Caco-2 (cell line): ENCODE data around the gene CCDC70. TPM values are rescaled to one million over a fixed set of nuclear protein-coding genes. Genes with fewer than 3 reads are reported as not detected.
A peak's percentile ranks its signal among the peaks of the same experiment; 100 is the strongest.

Source experiments
- BruUV-seq: library from RNA; stranded (reverse); fragments of 400-500 nt; replicated peaks from 2 replicates; lab custom pipeline; 2021; lab: Mats Ljungman, UMichigan
- CTCF ChIA-PET: fragments of 300-600 bp; sonication (Branson Sonifier 250); formaldehyde crosslinking; loops from one replicate; lab custom pipeline; 2022; ENCODE audit warnings: antibody characterized with exemption; lab: Charles Lee
- POLR2A ChIA-PET: fragments of 300-600 bp; sonication (Branson Sonifier 250); formaldehyde crosslinking; loops from one replicate; lab custom pipeline; 2022; ENCODE audit warnings: antibody characterized with exemption; lab: Charles Lee
- DNase-seq, 2 experiments: peaks; one replicate each; pipeline versions ENCODE4 v3.0.0 to v3.0.0-alpha.2; 2020 to 2022
- H3K27me3 ChIP-seq: replicated peaks from 2 replicates; pipeline ENCODE4 v1.6.0; 2011; ENCODE audit warnings: low read length; ENCODE audit not compliant: control insufficient read depth, insufficient read depth
- H3K36me3 ChIP-seq: 2 replicates; pipeline ENCODE4 v1.5.1; 2011; ENCODE audit warnings: low read length; ENCODE audit not compliant: control insufficient read depth, insufficient read depth
- H3K4me1 ChIP-seq: fragments of 250-450 bp; sonication (Bioruptor Pico); 2 replicates; pipeline ENCODE4 v1.5.1; 2020; ENCODE audit warnings: mild to moderate bottlenecking
- H3K4me3 ChIP-seq: 2 replicates; pipeline ENCODE4 v1.5.1; 2011; ENCODE audit warnings: low read depth, mild to moderate bottlenecking, control low read depth, low read length
- H3K9me3 ChIP-seq: fragments of 250-450 bp; sonication (Bioruptor Pico); 2 replicates; pipeline ENCODE4 v1.5.1; 2020; ENCODE audit warnings: mild to moderate bottlenecking, moderate library complexity
- H3K27ac Mint-ChIP-seq: one replicate; pipeline ENCODE4 v1.8.0; 2022; ENCODE audit warnings: mixed read lengths; ENCODE audit not compliant: unreplicated experiment
- H3K27me3 Mint-ChIP-seq: one replicate; pipeline ENCODE4 v1.8.0; 2022; ENCODE audit warnings: mixed read lengths; ENCODE audit not compliant: insufficient read depth, unreplicated experiment
- H3K36me3 Mint-ChIP-seq: one replicate; pipeline ENCODE4 v1.8.0; 2022; ENCODE audit warnings: mild to moderate bottlenecking, mixed read lengths; ENCODE audit not compliant: insufficient read depth, unreplicated experiment
- H3K4me1 Mint-ChIP-seq: one replicate; pipeline ENCODE4 v1.8.0; 2022; ENCODE audit warnings: low read depth, mixed read lengths; ENCODE audit not compliant: unreplicated experiment
- H3K4me3 Mint-ChIP-seq: one replicate; pipeline ENCODE4 v1.8.0; 2022; ENCODE audit warnings: mild to moderate bottlenecking, moderate library complexity, mixed read lengths; ENCODE audit not compliant: unreplicated experiment
- H3K9me3 Mint-ChIP-seq: one replicate; pipeline ENCODE4 v1.8.0; 2022; ENCODE audit warnings: mixed read lengths; ENCODE audit not compliant: unreplicated experiment
- CTCF ChIP-seq, 2 experiments: fragments of 200-600 bp in 1 of 2; IDR thresholded peaks; 1 replicate in 1 of 2; 2 replicates in 1 of 2; pipeline versions ENCODE4 v1.5.1 to v1.8.0; 2011 to 2022; ENCODE audit warnings: antibody characterized with exemption in 1 of 2, control low read depth in 1 of 2, inconsistent platforms in 1 of 2, low read depth in 1 of 2, low read length in 1 of 2, mild to moderate bottlenecking in 1 of 2, moderate library complexity in 1 of 2; ENCODE audit not compliant: insufficient read depth in 1 of 2, severe bottlenecking in 1 of 2, unreplicated experiment in 1 of 2
- intact Hi-C: fragments of 100-400 bp; cut with micrococcal nuclease; formaldehyde crosslinking; loops from one replicate; pipeline ENCODE4 v1.10.0; 2022; ENCODE audit not compliant: unreplicated experiment
- total RNA-seq: library from RNA; stranded (reverse); gene quantifications from 2 replicates; pipeline ENCODE4 v1.2.3, GENCODE V29; 2022

The CCDC70 gene
- total RNA-seq, 1 experiment from 2014 or later: not detected

GRCh38 chr13:51894239-51894638 is 32.5 kb downstream of the CCDC70 start:
- H3K4me1 ChIP-seq: no peaks in the 10 kb centered on the region
- H3K27ac Mint-ChIP-seq: no peak overlapping the region
- H3K27me3 ChIP-seq: no peaks in the 10 kb centered on the region
- intact Hi-C loops: no loop called here
- no peaks in the 10 kb centered on the region for H3K9me3 Mint-ChIP-seq
- H3K27me3 Mint-ChIP-seq: no peaks in the 10 kb centered on the region
- no peak for DNase-seq
- peaks cover 8% of the 10 kb centered on the region for H3K4me1 Mint-ChIP-seq
- no peak overlapping the region for H3K4me3 ChIP-seq
- no peak overlapping the region for H3K4me3 Mint-ChIP-seq
- CTCF ChIA-PET: interaction anchor here (3.4 kb wide), 1 partner anchor 234 kb away, joined by 34 read pairs; the partner anchor contains the start of gene NEK5
- no peaks in the 10 kb centered on the region for H3K9me3 ChIP-seq
- no peaks in the 10 kb centered on the region for H3K36me3 Mint-ChIP-seq
- POLR2A ChIA-PET: no interaction called here
- H3K36me3 ChIP-seq: no peaks in the 10 kb centered on the region
- no peak for TF ChIP-seq CTCF (IDR thresholded peaks at IDR 0.05; ENCODE audit: insufficient read depth in 1 of 2, low read depth in 1 of 2, low read length in 1 of 2, severe bottlenecking in 1 of 2, unreplicated experiment in 1 of 2)
- no TSS peak for BruUV-seq

- Mint-ChIP-seq H3K4me1 (peaks cover 8% of the 10 kb centered on the region), H3K36me3 (no peaks in the 10 kb centered on the region), H3K27me3 (no peaks in the 10 kb centered on the region), H3K27ac (no peak overlapping the region), H3K9me3 (no peaks in the 10 kb centered on the region), H3K4me3 (no peak overlapping the region)
- intact Hi-C loops: loop anchor here (1.0 to 2.0 kb wide), 6 partner anchors 17 to 305 kb away; no protein-coding TSS in a partner anchor
- peak; percentile 66 to 75 for DNase-seq
- no peaks in the 10 kb centered on the region for H3K4me1 ChIP-seq
- POLR2A ChIA-PET: no interaction called here
- CTCF ChIA-PET: interaction anchor here (0.6 to 3.4 kb wide), 6 partner anchors 15 to 305 kb away, joined by 3 to 34 read pairs (median 4); partner anchors contain the start of gene NEK5
- TF ChIP-seq CTCF (IDR thresholded peaks at IDR 0.05; ENCODE audit: insufficient read depth in 1 of 2, low read depth in 1 of 2, low read length in 1 of 2, severe bottlenecking in 1 of 2, unreplicated experiment in 1 of 2): peak; percentile 76 to 89
- H3K27me3 ChIP-seq: no peaks in the 10 kb centered on the region
- H3K4me3 ChIP-seq: no peak overlapping the region
- BruUV-seq: no TSS peak
- H3K36me3 ChIP-seq: no peaks in the 10 kb centered on the region
- H3K9me3 ChIP-seq: no peaks in the 10 kb centered on the region
Observed at GRCh38 chr13:51895906-51896888, 34.4 kb downstream of the CCDC70 start.

- Histone ChIP-seq H3K27me3 (no peaks in the 10 kb centered on the region), H3K9me3 (no peaks in the 10 kb centered on the region), H3K36me3 (no peaks in the 10 kb centered on the region), H3K4me1 (peaks cover 9% of the 10 kb centered on the region; the same call in 1 of the 2 replicates), H3K4me3 (no peak overlapping the region)
- no peak for TF ChIP-seq CTCF (IDR thresholded peaks at IDR 0.05; ENCODE audit: insufficient read depth in 1 of 2, low read depth in 1 of 2, low read length in 1 of 2, severe bottlenecking in 1 of 2, unreplicated experiment in 1 of 2)
- BruUV-seq: no TSS peak
- no peaks in the 10 kb centered on the region for H3K4me1 Mint-ChIP-seq
- no peaks in the 10 kb centered on the region for H3K27me3 Mint-ChIP-seq
- H3K9me3 Mint-ChIP-seq: no peaks in the 10 kb centered on the region
- H3K36me3 Mint-ChIP-seq: no peaks in the 10 kb centered on the region
- ChIA-PET POLR2A (no interaction called here), CTCF (no interaction called here)
- H3K4me3 Mint-ChIP-seq: no peak overlapping the region
- H3K27ac Mint-ChIP-seq: no peak overlapping the region
- intact Hi-C loops: no loop called here
- no peak for DNase-seq
Observed at GRCh38 chr13:51900471-51900870, 38.7 kb downstream of the CCDC70 start.
